ENCODE results near the gene AUH. TPM values are rescaled to one million over a fixed set of nuclear protein-coding genes. Genes with fewer than 3 reads are reported as not detected.

Gene AUH, protein sequence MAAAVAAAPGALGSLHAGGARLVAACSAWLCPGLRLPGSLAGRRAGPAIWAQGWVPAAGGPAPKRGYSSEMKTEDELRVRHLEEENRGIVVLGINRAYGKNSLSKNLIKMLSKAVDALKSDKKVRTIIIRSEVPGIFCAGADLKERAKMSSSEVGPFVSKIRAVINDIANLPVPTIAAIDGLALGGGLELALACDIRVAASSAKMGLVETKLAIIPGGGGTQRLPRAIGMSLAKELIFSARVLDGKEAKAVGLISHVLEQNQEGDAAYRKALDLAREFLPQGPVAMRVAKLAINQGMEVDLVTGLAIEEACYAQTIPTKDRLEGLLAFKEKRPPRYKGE
- total RNA-seq: 21.9 TPM

DNA sequence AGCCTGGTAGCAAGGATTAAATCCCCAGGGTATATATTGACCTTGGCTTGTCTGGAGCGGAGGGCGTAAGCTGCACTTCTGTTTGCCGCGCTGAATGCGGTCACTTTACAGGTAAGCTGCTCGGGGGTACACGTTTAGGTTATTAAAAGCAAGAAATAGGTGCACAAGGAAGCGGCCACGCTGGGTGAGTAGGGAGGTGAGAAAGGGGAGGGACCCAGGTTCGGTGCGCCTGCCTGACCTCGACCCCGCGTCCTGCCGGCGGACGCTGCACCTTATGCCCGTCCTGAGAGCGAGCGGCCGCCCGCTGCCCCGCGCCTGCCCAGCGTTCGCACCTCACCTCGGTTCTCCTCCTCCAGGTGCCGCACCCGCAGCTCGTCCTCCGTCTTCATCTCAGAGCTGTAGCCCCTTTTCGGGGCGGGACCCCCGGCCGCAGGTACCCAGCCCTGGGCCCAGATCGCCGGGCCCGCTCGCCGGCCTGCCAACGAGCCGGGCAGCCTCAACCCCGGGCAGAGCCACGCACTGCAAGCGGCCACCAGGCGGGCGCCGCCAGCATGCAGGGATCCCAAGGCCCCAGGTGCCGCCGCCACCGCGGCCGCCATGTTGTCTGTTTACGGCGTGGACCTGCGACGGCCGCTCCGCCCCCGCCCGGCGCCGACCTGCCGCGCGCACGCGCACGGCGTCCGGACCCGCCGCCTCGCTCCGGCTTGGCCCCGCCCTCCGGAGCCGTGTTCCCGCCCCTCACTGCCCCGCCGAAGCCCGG lies at the start of gene AUH:
Gene AUH (minus strand): TSS at position 628 of the 760 bp plus-strand sequence. CDS start 29 bp downstream, at position 599.
- peak within 1 kb of the TSS; percentile 93 to 94 (median 94) for H3K4me3 ChIP-seq (ENCODE audit: low read length in 3 of 3)
- H3K27ac ChIP-seq (ENCODE audit: low read depth, low read length): peak within 1 kb of the TSS; percentile 81
- H3K4me1 ChIP-seq (ENCODE audit: control insufficient read depth in 3 of 3, insufficient read depth in 3 of 3, low read length in 3 of 3): peaks cover 17 to 23% (median 17%) of the 10 kb centered on the region in 3 donors
- no peaks in the 10 kb centered on the region for H3K9me3 ChIP-seq (ENCODE audit: control insufficient read depth in 3 of 3, low read length in 3 of 3)
- peak within 1 kb of the TSS; percentile 92 to 96 (median 93) for H3K9ac ChIP-seq (ENCODE audit: low read depth in 1 of 3, low read length in 3 of 3)
- H3K36me3 ChIP-seq (ENCODE audit: control insufficient read depth in 3 of 3, insufficient read depth in 3 of 3, low read length in 3 of 3): peaks cover 0 to 14% (median 0%) of the 10 kb centered on the region in 3 donors
- no peaks in the 10 kb centered on the region for H3K27me3 ChIP-seq (ENCODE audit: control insufficient read depth in 3 of 3, insufficient read depth in 3 of 3, low read length in 3 of 3)

DNA sequence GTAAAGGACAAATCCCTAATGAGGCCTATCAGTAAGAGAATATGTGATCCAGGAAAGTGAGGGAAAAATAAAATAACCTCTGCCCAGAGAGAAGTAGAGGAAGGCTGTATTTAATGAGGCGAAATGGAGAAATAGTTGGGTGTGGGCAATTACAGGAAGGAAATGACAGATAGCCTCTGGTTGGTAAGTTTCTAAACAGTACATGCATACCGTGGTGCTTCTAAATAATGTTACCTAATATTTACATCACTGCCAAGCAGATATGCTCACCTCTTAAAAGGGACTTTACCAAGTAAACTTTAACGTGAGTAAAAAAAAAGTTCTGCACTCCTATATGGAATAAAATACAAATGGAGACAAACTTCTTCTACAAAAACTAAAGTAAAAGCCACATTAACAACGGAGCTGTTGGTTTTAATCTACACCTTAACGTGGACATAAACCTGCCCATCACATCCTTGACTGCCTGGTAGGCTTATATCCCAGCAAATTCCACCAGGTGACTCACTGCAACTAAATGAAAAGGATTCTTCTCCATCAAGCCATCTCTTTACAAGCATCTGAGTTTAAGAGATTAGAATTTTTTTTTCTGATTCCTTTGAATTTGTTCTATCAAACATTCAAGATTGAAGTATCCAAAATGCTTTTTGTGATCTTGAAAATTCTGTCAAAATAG lies 49.5 kb upstream of the AUH start:
- no peak overlapping the region for H3K9ac ChIP-seq (ENCODE audit: low read depth in 1 of 3, low read length in 3 of 3)
- H3K36me3 ChIP-seq (ENCODE audit: control insufficient read depth in 3 of 3, insufficient read depth in 3 of 3, low read length in 3 of 3): peaks cover 18 to 20% (median 18%) of the 10 kb centered on the region in 3 donors
- no peaks in the 10 kb centered on the region for H3K9me3 ChIP-seq (ENCODE audit: control insufficient read depth in 3 of 3, low read length in 3 of 3)
- no peaks in the 10 kb centered on the region for H3K27me3 ChIP-seq (ENCODE audit: control insufficient read depth in 3 of 3, insufficient read depth in 3 of 3, low read length in 3 of 3)
- H3K4me3 ChIP-seq (ENCODE audit: low read length in 3 of 3): no peak overlapping the region
- no peak overlapping the region for H3K27ac ChIP-seq (ENCODE audit: low read depth, low read length)
- H3K4me1 ChIP-seq (ENCODE audit: control insufficient read depth in 3 of 3, insufficient read depth in 3 of 3, low read length in 3 of 3): no peaks in the 10 kb centered on the region

DNA sequence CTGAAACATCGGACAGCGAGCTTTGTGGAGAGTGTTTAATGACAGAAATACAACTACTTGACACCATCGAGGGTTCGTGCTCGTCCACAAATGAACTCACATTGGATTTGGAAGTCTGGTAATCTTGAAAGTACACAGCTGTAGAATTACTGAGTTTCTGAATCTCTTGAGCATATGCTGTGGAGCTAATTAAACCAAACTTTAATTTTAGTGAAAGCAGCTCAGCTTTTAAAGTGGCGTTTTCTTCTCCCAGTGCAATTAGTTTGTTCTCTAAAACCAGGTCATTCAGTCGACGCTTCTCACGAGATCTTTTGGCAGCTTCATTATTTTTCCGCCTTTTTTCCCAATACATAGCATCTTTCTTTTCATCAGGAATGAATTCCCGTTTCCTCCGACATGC lies 48.4 kb upstream of the AUH start:
- Histone ChIP-seq H3K36me3 (ENCODE audit: control insufficient read depth in 3 of 3, insufficient read depth in 3 of 3, low read length in 3 of 3) (peaks cover 18 to 20% (median 18%) of the 10 kb centered on the region in 3 donors), H3K4me1 (ENCODE audit: control insufficient read depth in 3 of 3, insufficient read depth in 3 of 3, low read length in 3 of 3) (no peaks in the 10 kb centered on the region), H3K27ac (ENCODE audit: low read depth, low read length) (no peak overlapping the region), H3K4me3 (ENCODE audit: low read length in 3 of 3) (no peak overlapping the region), H3K9ac (ENCODE audit: low read depth in 1 of 3, low read length in 3 of 3) (no peak overlapping the region), H3K27me3 (ENCODE audit: control insufficient read depth in 3 of 3, insufficient read depth in 3 of 3, low read length in 3 of 3) (no peaks in the 10 kb centered on the region), H3K9me3 (ENCODE audit: control insufficient read depth in 3 of 3, low read length in 3 of 3) (no peaks in the 10 kb centered on the region)

DNA sequence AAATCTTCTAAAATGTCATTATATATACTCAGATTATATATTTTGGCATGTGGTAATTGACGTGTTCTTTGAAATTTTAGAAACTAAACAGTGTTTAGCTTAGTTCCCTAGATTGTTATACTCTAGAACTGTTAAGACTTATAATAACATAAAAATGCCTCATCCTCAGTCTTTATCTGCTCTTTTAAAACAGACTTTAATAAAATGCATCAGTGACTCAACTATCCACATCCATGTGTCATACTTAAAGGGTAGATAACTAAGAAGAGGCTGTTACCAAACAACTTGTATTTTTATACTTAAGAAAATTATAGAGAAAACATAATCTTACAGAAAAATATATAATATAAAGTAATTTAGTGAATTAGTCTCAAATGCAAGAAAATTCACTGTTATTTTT lies 46.8 kb upstream of the AUH start:
- Histone ChIP-seq H3K4me1 (ENCODE audit: control insufficient read depth in 3 of 3, insufficient read depth in 3 of 3, low read length in 3 of 3) (no peaks in the 10 kb centered on the region), H3K27ac (ENCODE audit: low read depth, low read length) (no peak overlapping the region), H3K9ac (ENCODE audit: low read depth in 1 of 3, low read length in 3 of 3) (no peak overlapping the region), H3K36me3 (ENCODE audit: control insufficient read depth in 3 of 3, insufficient read depth in 3 of 3, low read length in 3 of 3) (peaks cover 18 to 20% (median 18%) of the 10 kb centered on the region in 3 donors), H3K4me3 (ENCODE audit: low read length in 3 of 3) (no peak overlapping the region), H3K9me3 (ENCODE audit: control insufficient read depth in 3 of 3, low read length in 3 of 3) (no peaks in the 10 kb centered on the region), H3K27me3 (ENCODE audit: control insufficient read depth in 3 of 3, insufficient read depth in 3 of 3, low read length in 3 of 3) (no peaks in the 10 kb centered on the region)

DNA sequence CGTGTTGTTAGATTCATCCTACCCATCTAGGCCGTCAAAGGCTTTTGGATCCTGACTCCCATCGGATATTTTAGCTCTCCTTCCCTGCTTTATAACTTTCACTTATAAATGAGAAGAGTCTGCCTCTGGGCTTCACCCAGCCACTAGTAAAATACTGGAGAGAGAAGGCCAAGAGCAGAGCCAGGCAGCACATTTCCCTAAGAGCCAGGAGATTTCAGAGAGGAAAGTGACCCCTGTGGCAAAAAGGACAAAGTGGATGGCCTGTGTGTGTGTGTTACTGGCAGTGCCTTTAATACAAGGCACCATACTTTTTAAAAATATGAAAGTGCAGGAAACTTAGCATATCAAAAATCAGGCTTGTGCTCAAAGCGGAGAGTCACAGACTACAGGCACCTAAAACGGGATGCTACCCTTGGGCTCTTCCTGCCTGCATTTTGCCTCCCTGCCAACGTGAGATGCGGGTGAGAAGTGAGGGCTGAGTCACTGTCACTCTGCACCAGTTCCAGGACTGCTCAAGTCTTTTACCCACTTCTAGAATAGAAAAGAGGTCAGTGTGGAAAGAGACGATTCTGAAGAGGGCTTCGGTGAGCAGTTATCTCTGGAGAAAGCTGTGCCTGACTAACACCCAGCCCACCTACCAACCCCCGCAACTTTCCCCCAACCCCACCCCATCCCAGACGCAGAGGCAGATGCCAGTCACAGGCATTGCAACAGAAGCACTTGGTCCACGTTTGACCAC lies 46.0 kb upstream of the AUH start:
- no peaks in the 10 kb centered on the region for H3K9me3 ChIP-seq (ENCODE audit: control insufficient read depth in 3 of 3, low read length in 3 of 3)
- no peaks in the 10 kb centered on the region for H3K27me3 ChIP-seq (ENCODE audit: control insufficient read depth in 3 of 3, insufficient read depth in 3 of 3, low read length in 3 of 3)
- no peak overlapping the region for H3K4me3 ChIP-seq (ENCODE audit: low read length in 3 of 3)
- peaks cover 18 to 20% (median 18%) of the 10 kb centered on the region in 3 donors for H3K36me3 ChIP-seq (ENCODE audit: control insufficient read depth in 3 of 3, insufficient read depth in 3 of 3, low read length in 3 of 3)
- H3K4me1 ChIP-seq (ENCODE audit: control insufficient read depth in 3 of 3, insufficient read depth in 3 of 3, low read length in 3 of 3): no peaks in the 10 kb centered on the region
- no peak overlapping the region for H3K27ac ChIP-seq (ENCODE audit: low read depth, low read length)
- no peak overlapping the region for H3K9ac ChIP-seq (ENCODE audit: low read depth in 1 of 3, low read length in 3 of 3)

DNA sequence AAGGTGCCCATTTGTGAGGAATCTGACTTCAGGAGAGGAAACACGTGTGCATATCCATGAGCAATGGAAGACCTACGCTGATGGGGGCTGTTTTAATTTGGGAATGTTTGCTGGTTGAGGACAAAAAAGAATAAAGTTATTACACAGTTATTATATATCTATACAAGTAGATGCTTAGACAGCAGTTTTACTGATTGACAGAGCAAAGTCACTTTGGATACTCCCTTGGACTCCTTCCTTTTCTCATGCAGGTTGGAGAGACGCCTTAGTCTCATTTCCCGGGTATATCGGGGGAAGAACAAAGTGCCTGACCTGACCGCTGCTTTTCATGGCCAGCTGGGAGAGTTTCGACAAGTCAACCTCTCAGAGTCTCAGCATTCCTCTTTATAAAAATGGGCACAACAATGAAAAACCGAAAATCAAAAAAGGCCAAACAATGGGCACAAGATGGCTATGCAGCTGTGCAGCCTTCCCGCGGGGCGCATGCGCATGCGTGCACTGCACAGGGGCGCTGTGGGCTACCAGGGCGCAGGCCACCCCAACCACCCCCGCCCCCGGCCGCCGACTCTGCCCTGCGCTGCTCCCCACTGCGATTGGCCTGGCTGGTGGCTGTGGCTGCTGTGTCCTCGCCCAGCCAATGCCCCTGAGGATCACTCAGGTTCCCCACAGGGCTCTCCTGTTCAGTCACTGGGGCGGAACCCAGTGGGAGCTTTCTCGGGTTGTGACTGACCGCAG lies 43.8 kb upstream of the AUH start:
- Histone ChIP-seq H3K27me3 (ENCODE audit: control insufficient read depth in 3 of 3, insufficient read depth in 3 of 3, low read length in 3 of 3) (no peaks in the 10 kb centered on the region), H3K9ac (ENCODE audit: low read depth in 1 of 3, low read length in 3 of 3) (no peak overlapping the region)

DNA sequence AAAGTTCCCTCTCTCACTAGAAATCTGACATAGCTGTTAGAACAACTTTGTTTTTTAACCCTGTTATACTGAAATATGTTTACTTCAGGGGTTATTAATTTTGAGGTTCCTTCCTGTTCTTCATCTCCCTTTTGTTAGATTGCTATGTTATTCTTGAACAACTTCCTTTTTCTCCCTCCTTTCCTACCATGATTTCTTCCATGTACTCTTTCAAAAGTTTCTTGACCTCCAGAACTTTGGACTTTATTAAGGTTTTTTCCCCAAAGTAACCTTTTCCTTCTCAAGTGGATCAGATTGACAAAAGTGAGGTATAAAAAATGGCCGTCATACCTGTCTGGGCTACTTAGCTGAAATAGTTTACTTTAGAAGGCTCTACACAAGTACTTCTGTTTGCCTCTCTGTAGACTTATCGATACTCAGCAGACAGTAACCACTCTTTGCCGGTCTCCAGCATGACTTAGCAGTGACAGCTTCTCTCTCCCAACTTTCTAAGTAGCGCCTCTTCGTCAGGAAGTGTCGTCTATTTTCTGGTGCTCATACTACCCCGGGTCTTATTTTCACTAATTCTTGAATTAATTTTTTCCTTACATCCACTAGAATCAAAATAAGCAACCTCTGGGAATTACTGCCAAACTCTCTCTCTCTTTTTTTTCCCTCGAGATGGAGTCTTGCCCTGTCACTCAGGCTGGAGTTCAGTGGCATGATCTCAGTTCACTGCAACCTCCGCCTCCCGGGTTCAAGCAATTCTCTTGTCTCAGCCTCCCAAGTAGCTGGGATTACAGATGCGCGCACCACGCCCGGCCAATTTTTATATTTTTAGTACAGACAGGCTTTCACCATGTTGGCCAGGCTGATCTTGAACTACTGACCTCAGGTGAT lies 42.2 kb upstream of the AUH start:
- no peak overlapping the region for H3K27ac ChIP-seq (ENCODE audit: low read depth, low read length)
- H3K4me3 ChIP-seq (ENCODE audit: low read length in 3 of 3): no peak overlapping the region
- H3K9me3 ChIP-seq (ENCODE audit: control insufficient read depth in 3 of 3, low read length in 3 of 3): no peaks in the 10 kb centered on the region
- no peaks in the 10 kb centered on the region for H3K4me1 ChIP-seq (ENCODE audit: control insufficient read depth in 3 of 3, insufficient read depth in 3 of 3, low read length in 3 of 3)
- H3K36me3 ChIP-seq (ENCODE audit: control insufficient read depth in 3 of 3, insufficient read depth in 3 of 3, low read length in 3 of 3): peaks cover under 1 to 5% (median under 1%) of the 10 kb centered on the region in 3 donors
- H3K9ac ChIP-seq (ENCODE audit: low read depth in 1 of 3, low read length in 3 of 3): no peak overlapping the region
- no peaks in the 10 kb centered on the region for H3K27me3 ChIP-seq (ENCODE audit: control insufficient read depth in 3 of 3, insufficient read depth in 3 of 3, low read length in 3 of 3)

More for the DNA sequence above, 43.8 kb upstream of the AUH start:
- H3K9me3 ChIP-seq (ENCODE audit: control insufficient read depth in 3 of 3, low read length in 3 of 3): no peaks in the 10 kb centered on the region
- H3K4me1 ChIP-seq (ENCODE audit: control insufficient read depth in 3 of 3, insufficient read depth in 3 of 3, low read length in 3 of 3): no peaks in the 10 kb centered on the region
- peaks cover 17% of the 10 kb centered on the region in 3 donors for H3K36me3 ChIP-seq (ENCODE audit: control insufficient read depth in 3 of 3, insufficient read depth in 3 of 3, low read length in 3 of 3)
- H3K4me3 ChIP-seq (ENCODE audit: low read length in 3 of 3): no peak overlapping the region
- H3K27ac ChIP-seq (ENCODE audit: low read depth, low read length): no peak overlapping the region

DNA sequence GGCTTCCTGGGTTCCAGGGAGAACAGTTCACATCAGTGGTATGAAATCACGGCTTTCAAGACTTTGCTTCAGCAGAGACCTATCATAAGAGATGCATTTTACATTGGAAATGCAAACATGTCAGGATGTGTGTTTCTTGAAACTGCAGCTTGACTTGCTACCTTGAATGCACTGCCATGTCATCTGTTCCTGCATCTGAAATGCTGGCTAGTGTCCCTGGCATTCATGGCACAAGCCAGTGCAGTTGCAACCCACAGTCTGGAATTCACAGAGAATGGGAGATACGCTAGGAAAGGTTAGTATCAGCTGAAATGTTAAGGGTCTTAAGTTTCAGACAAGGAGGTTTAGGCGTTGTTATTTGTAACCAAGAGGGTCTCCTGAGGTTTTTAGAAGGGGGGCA lies 37.2 kb upstream of the AUH start:
- Histone ChIP-seq H3K27me3 (ENCODE audit: control insufficient read depth in 3 of 3, insufficient read depth in 3 of 3, low read length in 3 of 3) (no peaks in the 10 kb centered on the region), H3K27ac (ENCODE audit: low read depth, low read length) (no peak overlapping the region), H3K36me3 (ENCODE audit: control insufficient read depth in 3 of 3, insufficient read depth in 3 of 3, low read length in 3 of 3) (no peaks in the 10 kb centered on the region), H3K9ac (ENCODE audit: low read depth in 1 of 3, low read length in 3 of 3) (no peak overlapping the region), H3K4me1 (ENCODE audit: control insufficient read depth in 3 of 3, insufficient read depth in 3 of 3, low read length in 3 of 3) (no peaks in the 10 kb centered on the region), H3K4me3 (ENCODE audit: low read length in 3 of 3) (no peak overlapping the region), H3K9me3 (ENCODE audit: control insufficient read depth in 3 of 3, low read length in 3 of 3) (no peaks in the 10 kb centered on the region)
